ENCODE results near the gene HCFC1R1.

- TF ChIP-seq POLR2AphosphoS5 (IDR thresholded peaks at IDR 0.05; ENCODE audit: low read depth, low read length) (no peak), POLR2A (IDR thresholded peaks at IDR 0.05; ENCODE audit: low read depth, low read length) (no peak), TAF1 (IDR thresholded peaks at IDR 0.05; ENCODE audit: borderline replicate concordance, low read depth, low read length) (no peak)
Measured at GRCh38 chr16:3013998-3014690, 9.6 kb downstream of the HCFC1R1 start.

Measured in GM12892 (cell line).